Aorta (tissue), 5 donors: ENCODE measurements around the gene LRFN2. TPM values are rescaled to one million over a fixed set of nuclear protein-coding genes. Genes with fewer than 3 reads are reported as not detected.

Source experiments
- ATAC-seq: fragments of 200-7000 bp; cut with Tn5 transposase; one replicate; pipeline ENCODE4 v1.9.1; 2022; ENCODE audit warnings: moderate library complexity; ENCODE audit not compliant: low FRiP score
- DNase-seq, 2 donors: peaks; one replicate each; pipeline ENCODE4 v3.0.0-alpha.2; 2020
- H3K27ac ChIP-seq, 2 donors: one replicate each; pipeline ENCODE4 v1.5.1; 2013; ENCODE audit warnings: low read length in 2 of 2, mild to moderate bottlenecking in 2 of 2, moderate library complexity in 2 of 2, control low read depth in 1 of 2, inconsistent platforms in 1 of 2, low read depth in 1 of 2
- H3K27me3 ChIP-seq, 2 donors: one replicate each; pipeline ENCODE4 v1.6.1; 2013; ENCODE audit warnings: control low read depth in 1 of 2, low read length in 1 of 2, mild to moderate bottlenecking in 1 of 2, moderate library complexity in 1 of 2; ENCODE audit not compliant: insufficient read depth in 2 of 2, control insufficient read depth in 1 of 2
- H3K36me3 ChIP-seq, 2 donors: one replicate each; pipeline ENCODE4 v1.6.1; 2013; ENCODE audit warnings: control low read depth in 1 of 2, low read length in 1 of 2, mild to moderate bottlenecking in 1 of 2; ENCODE audit not compliant: insufficient read depth in 2 of 2, control insufficient read depth in 1 of 2
- H3K4me1 ChIP-seq, 2 donors: one replicate each; pipeline ENCODE4 v1.6.1; 2013; ENCODE audit warnings: low read length in 2 of 2, control low read depth in 1 of 2, mild to moderate bottlenecking in 1 of 2, moderate library complexity in 1 of 2; ENCODE audit not compliant: insufficient read depth in 2 of 2, control insufficient read depth in 1 of 2
- H3K4me3 ChIP-seq, 2 donors: one replicate each; pipeline ENCODE4 v1.5.1; 2013; ENCODE audit warnings: low read length in 2 of 2, control low read depth in 1 of 2, mild to moderate bottlenecking in 1 of 2
- H3K9me3 ChIP-seq: one replicate; pipeline ENCODE4 v1.6.1; 2013; ENCODE audit warnings: mild to moderate bottlenecking, low read length; ENCODE audit not compliant: control insufficient read depth
- WGBS, 2 donors: extraction: QIAGEN DNeasy Blood & Tissue Kit; methylation state at CpG; one replicate each; pipeline ENCODE4 v1.1.7; 2013; 5-methylcytosine and 5-hydroxymethylcytosine counted together
- intact Hi-C, 2 donors: fragments of 100-400 bp; cut with DNase I; formaldehyde crosslinking; loops; one replicate each; pipeline versions ENCODE4 v1.14.2 to v1.15.0; 2022
- long read RNA-seq, 2 donors: library from polyadenylated mRNA; unstranded; transcript quantifications; one replicate each; pipeline ENCODE4 v2.0.0, GENCODE V29; 2020 to 2021
- polyA plus RNA-seq, 2 donors: library from polyadenylated mRNA; stranded (reverse); fragments of 200-250 nt; gene quantifications; one replicate each; pipeline ENCODE4 v1.2.3, GENCODE V29; 2013
- total RNA-seq, 2 donors: library from RNA; stranded (reverse); fragmentation: NEBNext Ultra II Directional; extraction: Animal tissue kit (Norgen Biotek cat#: 25700); gene quantifications; one replicate each; pipeline ENCODE4 v1.2.1, GENCODE V29; 2021
- donor health status: healthy with polysubstance abuse.
- donor health status: Bipolar disorder and iron deficiency.
- donor health status: DM: no; HTN: no; CAD: no.
- donor health status: DM: no; HTN: no; CAD: no.
- donor health status: DM: yes; HTN: yes; CAD: no.

LRFN2 gene
- total RNA-seq (not detected), polyA plus RNA-seq (not detected)
- long read RNA-seq, donor 1, result 0 reads
- long read RNA-seq, donor 2, result 0 reads

- Histone ChIP-seq H3K27me3 (no peaks in the 10 kb centered on the region), H3K9me3 (no peaks in the 10 kb centered on the region), H3K4me3 (peak within 1 kb of the TSS in 1 of 2 donors; percentile 16), H3K4me1 (no peaks in the 10 kb centered on the region), H3K36me3 (no peaks in the 10 kb centered on the region), H3K27ac (no peak within 1 kb of the TSS)
- ATAC-seq (peak; percentile 86), DNase-seq (peak; percentile 76 to 92)
- intact Hi-C loops, result loop anchor here in 1 of 2 donors (5.0 kb wide), 1 partner anchor 605 kb away; no protein-coding TSS in a partner anchor
- 0% methylated on average over 66 to 89 of the region's 89 CpGs for WGBS, 2 donors
Observed at GRCh38 chr6:40587240-40588069, at the start of gene LRFN2. Gene LRFN2, minus strand, starts transcription at chr6:40587364.

- H3K27ac ChIP-seq, result no peak overlapping the region
- intact Hi-C loops, result no loop called here
- DNase-seq, result no peak
- WGBS, 2 donors, result 61 to 69% methylated on average over 3 of the region's 3 CpGs
- no peaks in the 10 kb centered on the region for H3K36me3 ChIP-seq
- H3K9me3 ChIP-seq, result no peaks in the 10 kb centered on the region
- no peak overlapping the region for H3K4me3 ChIP-seq
- no peak for ATAC-seq
- H3K4me1 ChIP-seq, result no peaks in the 10 kb centered on the region
- no peaks in the 10 kb centered on the region for H3K27me3 ChIP-seq
Observed at GRCh38 chr6:40634429-40634828, 47.3 kb upstream of the LRFN2 start.

- Histone ChIP-seq H3K27me3 (no peaks in the 10 kb centered on the region), H3K4me3 (no peak overlapping the region), H3K9me3 (no peaks in the 10 kb centered on the region), H3K27ac (no peak overlapping the region), H3K36me3 (no peaks in the 10 kb centered on the region), H3K4me1 (no peaks in the 10 kb centered on the region)
- intact Hi-C loops, result no loop called here
- ATAC-seq, result no peak
- WGBS, 2 donors, result 78 to 81% methylated on average over 7 of the region's 7 CpGs
- DNase-seq, result no peak
Observed at GRCh38 chr6:40631744-40632143, 44.6 kb upstream of the LRFN2 start.

- DNase-seq (no peak), ATAC-seq (no peak)
- Histone ChIP-seq H3K27me3 (no peaks in the 10 kb centered on the region), H3K27ac (no peak overlapping the region), H3K36me3 (no peaks in the 10 kb centered on the region), H3K4me1 (no peaks in the 10 kb centered on the region), H3K9me3 (no peaks in the 10 kb centered on the region), H3K4me3 (no peak overlapping the region)
- 57 to 69% methylated on average over 5 of the region's 5 CpGs for WGBS, 2 donors
- intact Hi-C loops, result no loop called here
Observed at GRCh38 chr6:40630488-40630887, 43.3 kb upstream of the LRFN2 start.

GRCh38 chr6:40630051-40630450, 42.9 kb upstream of the LRFN2 start:
- H3K4me1 ChIP-seq, result no peaks in the 10 kb centered on the region
- H3K27ac ChIP-seq, result no peak overlapping the region
- intact Hi-C loops, result no loop called here
- H3K4me3 ChIP-seq, result no peak overlapping the region
- no peak for ATAC-seq
- H3K36me3 ChIP-seq, result no peaks in the 10 kb centered on the region
- no peaks in the 10 kb centered on the region for H3K27me3 ChIP-seq
- DNase-seq, result no peak
- no peaks in the 10 kb centered on the region for H3K9me3 ChIP-seq
- 26 to 37% methylated on average over 6 of the region's 6 CpGs for WGBS, 2 donors

GRCh38 chr6:40629463-40629862, 42.3 kb upstream of the LRFN2 start:
- no peak for DNase-seq
- no peak overlapping the region for H3K4me3 ChIP-seq
- H3K4me1 ChIP-seq, result no peaks in the 10 kb centered on the region
- no peaks in the 10 kb centered on the region for H3K36me3 ChIP-seq
- H3K27me3 ChIP-seq, result no peaks in the 10 kb centered on the region
- no peak for ATAC-seq
- no peak overlapping the region for H3K27ac ChIP-seq
- intact Hi-C loops, result no loop called here
- 89% methylated on average over 6 of the region's 6 CpGs for WGBS, 2 donors
- no peaks in the 10 kb centered on the region for H3K9me3 ChIP-seq

- H3K36me3 ChIP-seq, result no peaks in the 10 kb centered on the region
- ATAC-seq (no peak), DNase-seq (no peak)
- no peaks in the 10 kb centered on the region for H3K4me1 ChIP-seq
- 30 to 42% methylated on average over 3 of the region's 3 CpGs for WGBS, 2 donors
- H3K4me3 ChIP-seq, result no peak overlapping the region
- no peak overlapping the region for H3K27ac ChIP-seq
- H3K9me3 ChIP-seq, result no peaks in the 10 kb centered on the region
- intact Hi-C loops, result no loop called here
- no peaks in the 10 kb centered on the region for H3K27me3 ChIP-seq
Observed at GRCh38 chr6:40627316-40627715, 40.2 kb upstream of the LRFN2 start.

GRCh38 chr6:40626886-40627285, 39.7 kb upstream of the LRFN2 start:
- DNase-seq (no peak), ATAC-seq (no peak)
- intact Hi-C loops, result no loop called here
- Histone ChIP-seq H3K27me3 (no peaks in the 10 kb centered on the region), H3K36me3 (no peaks in the 10 kb centered on the region), H3K4me3 (no peak overlapping the region), H3K9me3 (no peaks in the 10 kb centered on the region), H3K4me1 (no peaks in the 10 kb centered on the region), H3K27ac (no peak overlapping the region)
- WGBS, 2 donors, result 72 to 90% methylated on average over 4 of the region's 4 CpGs

- Histone ChIP-seq H3K4me1 (no peaks in the 10 kb centered on the region), H3K36me3 (no peaks in the 10 kb centered on the region), H3K4me3 (no peak overlapping the region), H3K27me3 (peaks cover 0 to 4% of the 10 kb centered on the region in 2 donors), H3K27ac (no peak overlapping the region), H3K9me3 (no peaks in the 10 kb centered on the region)
- WGBS, 2 donors, result 45 to 54% methylated on average over 3 of the region's 3 CpGs
- DNase-seq (no peak), ATAC-seq (no peak)
- intact Hi-C loops, result no loop called here
Observed at GRCh38 chr6:40623932-40624331, 36.8 kb upstream of the LRFN2 start.
